A673 (cell line): ENCODE measurements around the gene RASSF6. TPM values are rescaled to one million over a fixed set of nuclear protein-coding genes. Genes with fewer than 3 reads are reported as not detected.

Experiments
- BruUV-seq: library from RNA; stranded (reverse); fragments of 400-500 nt; replicated peaks from 2 replicates; lab custom pipeline; 2021; lab: Mats Ljungman, UMichigan
- CTCF ChIA-PET: fragments of 300-600 bp; sonication (Branson Sonifier 250); formaldehyde crosslinking; loops from one replicate; lab custom pipeline; 2022; ENCODE audit warnings: antibody characterized with exemption; lab: Charles Lee
- POLR2A ChIA-PET: fragments of 300-600 bp; sonication (Branson Sonifier 250); formaldehyde crosslinking; loops from one replicate; lab custom pipeline; 2022; ENCODE audit warnings: antibody characterized with exemption; ENCODE audit not compliant: low non-redundant PET; lab: Charles Lee
- DNase-seq: peaks from one replicate; pipeline ENCODE4 v3.0.0-alpha.2; 2015; ENCODE audit warnings: low spot score
- H3K27ac ChIP-seq: fragments of 200-600 bp; sonication (generic); 2 replicates; pipeline ENCODE4 v1.5.1; 2016; ENCODE audit warnings: mixed run types, low read depth, mild to moderate bottlenecking, mixed read lengths, antibody characterized with exemption, low read length; ENCODE audit not compliant: poor library complexity, severe bottlenecking
- H3K27me3 ChIP-seq: fragments of 200-600 bp; sonication (generic); replicated peaks from 2 replicates; pipeline ENCODE4 v1.6.1; 2017; ENCODE audit warnings: mixed run types, low read depth, mild to moderate bottlenecking, mixed read lengths, antibody characterized with exemption, low read length; ENCODE audit not compliant: insufficient read depth, poor library complexity
- H3K36me3 ChIP-seq: fragments of 200-600 bp; sonication (generic); 2 replicates; pipeline ENCODE4 v1.6.1; 2016; ENCODE audit warnings: mixed run types, mild to moderate bottlenecking, mixed read lengths, antibody characterized with exemption, low read length; ENCODE audit not compliant: insufficient read depth, poor library complexity, severe bottlenecking
- H3K4me1 ChIP-seq: fragments of 200-600 bp; sonication (generic); 2 replicates; pipeline ENCODE4 v1.6.1; 2017; ENCODE audit warnings: mixed run types, mild to moderate bottlenecking, mixed read lengths, antibody characterized with exemption, low read length; ENCODE audit not compliant: insufficient read depth, poor library complexity, severe bottlenecking
- H3K4me3 ChIP-seq: fragments of 200-600 bp; sonication (generic); 2 replicates; pipeline ENCODE4 v1.5.1; 2016; ENCODE audit warnings: low read depth, mixed run types, mild to moderate bottlenecking, mixed read lengths, low read length; ENCODE audit not compliant: poor library complexity, severe bottlenecking
- H3K9me3 ChIP-seq: fragments of 200-600 bp; sonication (generic); 2 replicates; pipeline ENCODE4 v1.6.1; 2016; ENCODE audit warnings: mixed run types, low read depth, mild to moderate bottlenecking, mixed read lengths, antibody characterized with exemption, low read length; ENCODE audit not compliant: poor library complexity, severe bottlenecking
- CTCF ChIP-seq: fragments of 300-800, 200-600 bp; sonication (generic); conservative IDR thresholded peaks from 2 replicates; pipeline ENCODE4 v1.5.1; 2017; ENCODE audit warnings: low read depth, mild to moderate bottlenecking, antibody characterized with exemption, low read length, moderate library complexity, mixed read lengths
- EZH2 ChIP-seq: fragments of 200-600 bp; sonication (generic); IDR thresholded peaks from 2 replicates; pipeline ENCODE4 v1.6.1; 2017; ENCODE audit warnings: borderline replicate concordance, low read depth, mild to moderate bottlenecking, mixed read lengths, antibody characterized with exemption, low read length; ENCODE audit not compliant: poor library complexity, severe bottlenecking
- intact Hi-C: fragments of 100-400 bp; cut with micrococcal nuclease; formaldehyde crosslinking; loops from one replicate; pipeline ENCODE4 v1.10.0; 2022; ENCODE audit not compliant: unreplicated experiment
- total RNA-seq: library from RNA; stranded (reverse); gene quantifications from 2 replicates; pipeline ENCODE4 v1.2.3, GENCODE V29; 2021

The RASSF6 gene
- total RNA-seq, 1 experiment from 2014 or later = not detected

GRCh38 chr4:73614311-73614867 lies 5.8 kb downstream of the RASSF6 start:
- Histone ChIP-seq H3K27ac (no peak overlapping the region), H3K9me3 (no peaks in the 10 kb centered on the region), H3K4me3 (no peak overlapping the region), H3K4me1 (no peaks in the 10 kb centered on the region), H3K36me3 (no peaks in the 10 kb centered on the region), H3K27me3 (no peaks in the 10 kb centered on the region)
- ChIA-PET POLR2A (no interaction called here), CTCF (no interaction called here)
- intact Hi-C loops = no loop called here
- DNase-seq = no peak
- BruUV-seq = no TSS peak
- TF ChIP-seq EZH2 (no peak), CTCF (no peak)

GRCh38 chr4:73613130-73613529 lies 7.1 kb downstream of the RASSF6 start:
- H3K27me3 ChIP-seq = no peaks in the 10 kb centered on the region
- no peak overlapping the region for H3K27ac ChIP-seq
- POLR2A ChIA-PET = no interaction called here
- no peak for DNase-seq
- intact Hi-C loops = no loop called here
- BruUV-seq = no TSS peak
- CTCF ChIA-PET = no interaction called here
- no peaks in the 10 kb centered on the region for H3K36me3 ChIP-seq
- TF ChIP-seq CTCF (no peak), EZH2 (no peak)
- no peak overlapping the region for H3K4me3 ChIP-seq
- H3K9me3 ChIP-seq = no peaks in the 10 kb centered on the region
- H3K4me1 ChIP-seq = no peaks in the 10 kb centered on the region

GRCh38 chr4:73612032-73612431 lies 8.2 kb downstream of the RASSF6 start:
- ChIA-PET POLR2A (no interaction called here), CTCF (no interaction called here)

More at GRCh38 chr4:73612032-73612431, 8.2 kb downstream of the RASSF6 start:
- DNase-seq = no peak
- no peaks in the 10 kb centered on the region for H3K27me3 ChIP-seq
- H3K4me3 ChIP-seq = no peak overlapping the region
- no peaks in the 10 kb centered on the region for H3K36me3 ChIP-seq
- BruUV-seq = no TSS peak
- H3K4me1 ChIP-seq = no peaks in the 10 kb centered on the region
- TF ChIP-seq EZH2 = no peak
- TF ChIP-seq CTCF = no peak
- intact Hi-C loops = no loop called here
- H3K27ac ChIP-seq = no peak overlapping the region
- H3K9me3 ChIP-seq = no peaks in the 10 kb centered on the region
